ENCODE data around the gene MEMO1.
"Not testable (repeated sequence)": the region's sequence is repeated elsewhere in the genome, so short reads cannot be mapped to it uniquely, and the experiment has no call there.

The MEMO1 gene

DNA sequence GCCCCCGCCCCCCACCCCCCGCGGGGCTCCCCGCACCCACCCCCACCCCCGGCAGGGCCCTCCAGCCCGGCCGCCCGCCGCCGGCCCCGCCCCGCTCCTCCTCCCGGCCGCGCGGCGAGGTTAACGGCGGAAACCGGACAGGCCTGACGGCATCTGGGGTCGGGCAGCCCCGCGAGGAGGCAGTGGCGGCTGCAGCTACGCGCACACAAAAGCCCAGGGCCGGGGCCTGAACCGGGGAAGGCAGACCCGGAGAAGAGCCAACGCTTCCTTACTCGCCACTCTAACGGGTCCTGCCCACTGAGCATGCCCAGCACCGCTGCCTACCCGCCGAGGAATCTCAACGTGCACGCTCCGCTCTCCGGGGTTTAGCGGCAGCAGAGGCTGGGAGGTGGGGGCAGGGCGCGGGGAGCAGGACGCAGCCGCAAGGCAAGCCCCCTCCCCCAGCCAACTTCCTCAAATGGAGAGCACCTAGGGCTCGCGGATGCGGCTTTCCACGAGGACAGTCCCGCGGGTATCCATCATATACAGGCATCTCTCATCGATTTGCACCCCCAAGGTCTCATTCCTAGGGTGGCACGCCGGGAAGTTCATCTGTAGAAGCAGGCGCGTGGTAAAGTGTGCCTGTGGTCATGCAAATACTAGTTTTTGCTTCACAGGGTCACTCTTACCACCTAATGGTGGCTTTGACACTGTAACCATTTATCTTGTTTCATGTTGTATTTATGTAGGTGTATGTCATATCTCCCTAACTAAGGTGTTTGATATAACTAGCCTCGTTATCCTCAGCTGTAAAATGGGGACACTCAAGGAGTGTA is at the start of gene MEMO1:
Gene MEMO1 (minus strand): TSS at position 339 of the 815 bp plus-strand sequence. CDS start 761 bp downstream, outside the sequence.
- peak; percentile 89 for DNase-seq

DNA sequence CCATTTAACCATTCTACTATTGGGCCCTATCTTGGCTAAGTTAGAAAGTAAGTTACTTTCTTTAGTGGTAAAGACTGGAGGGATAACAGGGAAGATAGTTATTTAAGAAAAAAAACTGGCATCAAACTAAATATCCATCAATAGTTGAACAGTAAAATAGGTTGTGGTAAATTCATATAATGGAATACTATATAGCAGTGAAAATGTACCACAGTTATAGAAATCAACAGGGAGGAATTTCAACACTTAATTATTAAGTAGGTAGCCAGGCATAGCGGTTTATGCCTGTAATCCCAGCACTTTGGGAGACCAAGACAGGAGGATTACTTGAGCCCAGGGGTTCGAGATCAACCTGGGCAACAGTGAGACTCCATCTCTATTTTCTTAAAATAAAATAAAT is 49.5 kb upstream of the MEMO1 start:
- DNase-seq, result no peak

DNA sequence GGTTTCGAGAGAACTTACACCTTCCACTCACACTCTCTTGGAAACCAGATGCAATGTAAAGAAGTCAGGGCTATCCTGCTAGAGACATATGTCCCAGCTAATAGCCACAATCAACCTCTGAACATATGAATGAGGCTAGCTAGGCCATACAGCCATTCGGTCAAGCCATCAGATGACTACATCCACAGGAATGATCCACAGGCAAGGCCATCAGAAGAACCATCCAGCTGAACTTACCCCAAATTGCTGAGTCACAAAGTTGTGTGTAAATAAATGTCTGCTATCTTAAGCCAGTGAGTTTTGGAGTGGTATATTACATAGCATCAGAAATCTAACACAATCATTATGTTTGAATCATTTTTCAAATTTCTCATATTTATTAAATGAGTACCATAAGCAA is 47.3 kb upstream of the MEMO1 start:
- no peak for DNase-seq

DNA sequence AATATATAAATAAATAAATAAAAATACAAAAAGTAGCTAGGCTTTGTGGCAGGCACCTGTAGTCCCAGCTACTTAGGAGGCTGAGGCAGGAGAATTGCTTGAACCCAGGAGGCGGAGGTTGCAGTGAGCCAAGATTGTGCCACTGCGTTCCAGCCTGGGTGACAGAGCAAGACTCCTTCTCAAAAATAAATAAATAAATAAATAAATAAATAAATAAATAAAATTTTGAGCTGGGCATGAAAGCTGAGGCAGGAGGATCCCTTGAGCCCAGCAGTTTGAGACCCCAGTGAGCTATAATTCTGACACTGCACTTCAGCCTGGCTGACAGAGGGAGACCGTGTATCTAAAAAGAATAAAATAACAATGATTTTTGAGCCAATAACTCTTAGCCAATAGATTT is 43.8 kb upstream of the MEMO1 start:
- not testable (repeated sequence) for DNase-seq

DNA sequence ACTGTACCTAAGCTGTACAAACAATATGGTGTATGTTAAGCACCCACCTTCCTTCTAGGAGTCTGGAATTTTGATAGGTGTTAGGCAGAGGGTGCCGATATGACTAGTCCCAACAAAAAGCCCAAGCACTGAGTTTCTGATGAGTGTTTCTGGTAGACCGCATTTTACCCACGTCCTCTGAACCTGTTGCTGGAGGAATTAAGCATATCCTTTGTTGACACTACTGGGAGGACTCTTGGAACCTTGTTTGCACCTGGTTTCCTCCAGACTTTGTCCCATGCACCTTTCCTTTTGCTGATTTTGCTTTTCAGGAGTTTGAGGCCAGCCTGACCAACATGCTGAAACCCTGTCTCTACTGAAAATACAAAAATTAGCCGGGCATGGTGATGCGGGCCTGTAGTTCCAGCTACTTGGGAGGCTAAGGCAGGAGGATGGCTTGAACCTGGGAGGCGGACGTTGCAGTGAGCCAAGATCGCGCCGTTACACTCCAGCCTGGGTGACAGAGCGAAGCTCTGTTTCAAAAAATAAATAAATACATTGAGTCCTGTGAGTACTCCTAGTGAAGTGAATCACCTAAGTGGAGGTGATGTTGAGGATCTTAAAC is 41.1 kb upstream of the MEMO1 start:
- DNase-seq, result no peak

DNA sequence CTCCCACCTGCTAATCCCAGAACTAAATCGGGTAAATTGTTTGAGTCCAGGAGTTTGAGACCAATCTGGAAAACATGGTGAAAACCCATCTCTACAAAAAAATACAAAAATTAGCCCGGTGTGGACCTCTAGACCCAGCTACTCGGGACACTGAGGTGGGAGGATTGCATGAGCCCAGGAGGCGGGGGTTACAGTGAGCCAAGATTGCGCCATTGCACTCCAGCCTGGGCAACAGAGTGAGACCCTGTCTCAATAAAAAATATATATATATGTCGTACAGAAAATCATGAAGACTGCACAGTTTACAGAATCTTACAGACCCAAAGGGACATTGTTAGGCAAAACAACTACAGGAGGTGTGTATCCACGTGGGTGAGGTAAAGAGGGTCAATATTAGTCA is 32.8 kb upstream of the MEMO1 start:
- DNase-seq, result no peak

- DNase-seq, result peak; percentile 93
These were observed 28.8 kb upstream of the MEMO1 start, which contains the start of gene DPY30 for GRCh38 chr2:32039447-32040219. Gene DPY30, minus strand, starts transcription at chr2:32039805. Its CDS starts 349 bp downstream, at chr2:32039456.

GRCh38 chr2:32034198-32034887 is 23.5 kb upstream of the MEMO1 start:
- not testable (repeated sequence) for DNase-seq

DNA sequence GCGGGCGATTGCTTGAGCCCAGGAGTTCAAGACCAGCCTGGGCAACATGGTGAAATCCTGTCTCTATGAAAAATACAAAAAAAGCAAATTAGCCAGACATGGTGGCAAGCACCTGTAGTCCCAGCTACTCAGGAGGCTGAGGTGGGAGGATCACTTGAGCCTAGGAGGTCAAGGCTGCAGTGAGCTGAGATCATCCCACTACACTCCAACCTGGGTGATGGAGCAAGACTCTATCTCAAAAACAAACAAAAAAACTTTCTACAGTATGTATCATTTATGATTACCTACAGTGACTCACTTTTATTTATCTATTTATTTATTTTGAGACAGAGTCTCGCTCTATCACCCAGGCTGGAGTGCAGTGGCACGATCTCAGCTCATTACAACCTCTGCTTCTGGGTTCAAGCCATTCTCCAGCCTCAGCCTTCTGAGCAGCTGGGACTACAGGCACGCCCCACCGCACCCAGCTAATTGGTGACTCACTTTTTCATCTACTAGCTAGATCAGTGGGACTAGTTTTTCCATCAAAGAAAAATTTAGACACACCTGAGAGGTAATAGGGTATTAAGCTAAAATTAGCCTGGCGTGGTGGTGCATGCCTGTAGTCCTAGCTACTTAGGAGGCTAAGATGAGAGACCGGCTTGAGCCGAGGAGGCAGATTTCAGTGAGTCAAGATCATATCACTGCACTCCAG is 8.1 kb upstream of the MEMO1 start:
- DNase-seq, result not testable (repeated sequence)

GRCh38 chr2:32012872-32013271 is 2.1 kb upstream of the MEMO1 start:
- peak; percentile 5 for DNase-seq

GRCh38 chr2:32011485-32011960 is 715 bp upstream of the MEMO1 start:
- DNase-seq, result peak; percentile 60

- not testable (repeated sequence) for DNase-seq
These were observed 533 bp downstream of the MEMO1 start for GRCh38 chr2:32010280-32010669.

GRCh38 chr2:32009516-32010256 is 1.1 kb downstream of the MEMO1 start:
- DNase-seq, result peak; percentile 12

- DNase-seq, result no peak
These were observed 1.8 kb downstream of the MEMO1 start for GRCh38 chr2:32008805-32009515.

DNA sequence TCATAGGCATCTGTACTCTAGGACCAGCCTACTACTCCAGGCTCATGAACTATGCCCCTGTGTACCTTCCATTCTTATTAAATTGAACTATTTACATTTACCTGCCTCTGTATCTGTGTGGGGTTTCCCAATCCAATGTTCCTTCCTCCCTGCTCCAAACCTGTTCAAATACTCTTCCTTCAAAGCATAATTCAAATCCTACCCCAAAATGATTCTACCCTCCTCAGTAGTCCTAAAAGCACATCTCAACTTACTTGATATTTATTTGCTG is 3.8 kb downstream of the MEMO1 start:
- no peak for DNase-seq

DNA sequence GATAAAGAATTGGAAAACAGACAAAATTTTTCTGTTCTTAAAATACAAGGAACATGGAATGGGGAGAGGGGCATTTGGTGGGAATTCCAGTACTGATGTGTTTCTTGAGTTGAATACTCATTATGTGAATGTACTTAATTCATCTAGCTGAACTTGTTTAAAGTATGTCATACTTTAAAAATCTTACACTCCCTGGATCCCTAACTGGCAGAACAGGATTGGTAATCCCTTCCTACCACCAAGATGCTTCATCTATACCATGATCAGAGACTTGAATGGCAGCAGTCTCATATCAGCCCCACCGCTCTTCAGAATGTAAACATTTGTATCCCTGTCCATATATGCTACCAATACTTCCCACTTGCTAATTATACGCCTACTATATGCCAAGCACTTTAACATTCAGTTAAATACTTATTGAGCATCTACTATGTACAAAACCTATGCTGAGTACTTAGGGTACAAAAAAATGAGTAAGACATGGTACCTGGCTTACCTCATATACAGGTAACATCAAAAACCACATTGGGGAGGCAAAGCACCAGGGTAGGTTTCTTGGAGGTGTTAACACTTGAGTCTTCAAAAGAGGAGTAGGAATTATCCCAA is 5.3 kb downstream of the MEMO1 start:
- DNase-seq, result no peak

DNA sequence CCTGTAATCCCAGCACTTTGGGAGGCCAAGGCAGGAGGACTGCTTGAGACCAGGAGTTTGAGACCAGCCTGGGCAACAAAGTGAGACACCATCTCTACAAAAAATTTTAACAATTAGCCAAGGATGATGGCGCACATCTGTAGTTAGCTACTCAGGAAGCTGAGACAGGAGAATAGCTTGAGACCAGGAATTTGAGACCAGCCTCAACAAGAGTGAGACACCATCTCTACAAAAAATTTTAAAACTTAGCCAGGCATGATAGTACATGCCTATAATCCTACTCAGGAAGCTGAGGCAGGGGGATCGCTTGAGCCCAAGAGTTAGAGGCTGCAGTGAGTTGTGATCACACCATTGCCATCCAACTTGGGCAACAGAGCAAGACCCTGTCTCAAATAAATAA is 7.0 kb downstream of the MEMO1 start:
- no peak for DNase-seq

DNA sequence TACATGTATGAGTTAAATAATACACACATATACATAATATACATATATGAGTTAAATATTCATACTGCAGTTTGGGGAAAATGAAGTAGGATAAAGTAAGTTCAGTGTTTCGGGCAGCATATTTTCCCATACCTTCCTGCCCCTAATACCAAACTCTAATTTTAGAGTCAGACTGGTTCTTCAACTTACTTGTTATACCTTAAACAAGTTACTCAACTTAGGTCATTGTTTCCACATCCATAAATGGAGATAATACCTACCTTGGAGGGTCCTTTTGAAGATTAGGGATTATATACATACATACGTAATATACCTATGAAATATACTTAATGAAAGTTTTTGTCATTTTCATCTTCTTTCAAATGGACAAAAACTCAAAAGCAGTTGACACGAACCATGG is 8.4 kb downstream of the MEMO1 start:
- DNase-seq, result no peak

DNA sequence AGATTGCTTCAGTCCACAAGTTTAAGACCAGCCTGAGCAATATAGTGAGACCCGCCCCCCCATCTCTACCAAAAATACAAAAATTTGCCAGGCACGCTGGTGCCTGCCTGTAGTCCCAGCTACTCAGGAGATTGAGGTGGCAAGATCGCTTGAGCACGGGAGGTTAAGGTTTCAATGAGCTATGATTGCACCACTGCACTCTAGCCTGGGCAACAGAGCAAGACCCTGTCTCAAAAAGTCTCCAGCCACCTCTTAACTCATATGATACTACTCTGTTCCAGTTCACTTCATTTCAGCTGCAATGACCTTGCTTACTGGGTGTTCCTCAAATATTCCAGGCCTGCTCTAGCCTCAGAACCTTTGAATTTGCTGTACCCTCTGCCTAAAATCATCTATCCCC is 11.4 kb downstream of the MEMO1 start:
- no peak for DNase-seq

DNA sequence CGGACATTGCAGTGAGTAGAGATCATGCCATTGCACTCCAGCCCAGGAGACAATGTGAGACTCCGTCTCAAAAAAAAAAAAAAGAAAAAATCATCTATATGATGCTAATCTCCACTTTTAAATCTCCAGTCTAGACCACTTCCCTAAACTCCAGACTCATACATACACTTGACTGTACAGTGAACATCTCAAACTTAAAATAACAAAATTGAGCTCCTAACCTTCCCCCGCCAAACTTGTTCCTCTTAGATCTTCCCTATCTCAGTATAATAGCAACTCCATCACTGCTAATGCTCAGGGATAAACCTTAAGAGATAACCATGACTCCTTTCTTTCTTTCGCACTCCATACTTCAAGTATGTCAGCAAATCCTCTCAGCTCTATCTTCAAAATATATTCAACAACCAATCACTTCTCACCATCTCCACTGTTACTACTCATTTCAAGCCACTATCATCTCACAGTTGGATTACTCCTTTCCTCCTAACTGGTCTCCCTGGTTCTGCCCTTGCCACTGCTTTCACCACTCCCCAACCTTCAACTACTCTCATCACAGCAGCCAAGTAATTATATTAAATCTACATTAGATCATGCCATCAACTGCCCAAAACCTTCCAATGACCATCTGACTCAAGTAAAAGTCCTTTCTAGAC is 12.0 kb downstream of the MEMO1 start:
- DNase-seq, result no peak
